ENCODE data around the gene PPFIA1. TPM values are rescaled to one million over a fixed set of nuclear protein-coding genes. Genes with fewer than 3 reads are reported as not detected.

PPFIA1 gene
- total RNA-seq, 2 experiments from 2014 or later: 27.2 to 30.9 TPM

DNA sequence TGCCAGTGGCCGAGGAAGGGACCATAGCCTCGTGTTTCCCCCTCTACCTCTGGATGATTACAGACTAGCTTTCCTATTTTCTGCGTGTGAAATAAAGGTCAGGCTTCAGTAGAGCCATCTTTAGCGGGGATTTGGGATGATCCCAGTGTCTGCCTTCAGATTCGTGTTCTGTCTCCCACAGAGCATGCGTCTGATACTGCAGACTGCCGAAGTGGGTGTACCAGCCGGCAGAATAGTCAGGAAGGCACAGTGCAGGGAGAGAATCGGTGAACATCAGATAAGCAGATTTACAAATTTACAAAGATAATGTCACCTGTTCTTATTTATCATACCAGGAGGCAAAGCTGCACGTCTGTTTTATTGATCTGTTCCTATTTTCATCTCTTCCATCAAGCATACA is 138.9 kb downstream of the PPFIA1 start:
- no peaks in the 10 kb centered on the region for H3K9me3 Mint-ChIP-seq
- no peak overlapping the region for H3K27ac Mint-ChIP-seq
- H3K36me3 Mint-ChIP-seq (ENCODE audit: low read depth): peaks cover 15% of the 10 kb centered on the region
- H3K27me3 Mint-ChIP-seq: peaks cover 3% of the 10 kb centered on the region
- CTCF ChIA-PET: no interaction called here
- DNase-seq: no peak
- no peak for TF ChIP-seq CTCF (IDR thresholded peaks at IDR 0.05)
- intact Hi-C loops (cut with micrococcal nuclease): no loop called here
- POLR2A ChIA-PET: no interaction called here
- H3K4me3 Mint-ChIP-seq: no peak overlapping the region
- ATAC-seq: no peak
- no peaks in the 10 kb centered on the region for H3K4me1 Mint-ChIP-seq (ENCODE audit: low read depth)

GRCh38 chr11:70409871-70410270 is 139.4 kb downstream of the PPFIA1 start:
- no peak for ATAC-seq
- Mint-ChIP-seq H3K27me3 (peaks cover 5% of the 10 kb centered on the region), H3K4me3 (no peak overlapping the region), H3K36me3 (ENCODE audit: low read depth) (peaks cover 18% of the 10 kb centered on the region), H3K9me3 (no peaks in the 10 kb centered on the region), H3K27ac (no peak overlapping the region), H3K4me1 (ENCODE audit: low read depth) (no peaks in the 10 kb centered on the region)
- ChIA-PET CTCF (no interaction called here), POLR2A (no interaction called here)
- intact Hi-C loops (cut with micrococcal nuclease): no loop called here
- TF ChIP-seq CTCF (IDR thresholded peaks at IDR 0.05): no peak
- DNase-seq: no peak

DNA sequence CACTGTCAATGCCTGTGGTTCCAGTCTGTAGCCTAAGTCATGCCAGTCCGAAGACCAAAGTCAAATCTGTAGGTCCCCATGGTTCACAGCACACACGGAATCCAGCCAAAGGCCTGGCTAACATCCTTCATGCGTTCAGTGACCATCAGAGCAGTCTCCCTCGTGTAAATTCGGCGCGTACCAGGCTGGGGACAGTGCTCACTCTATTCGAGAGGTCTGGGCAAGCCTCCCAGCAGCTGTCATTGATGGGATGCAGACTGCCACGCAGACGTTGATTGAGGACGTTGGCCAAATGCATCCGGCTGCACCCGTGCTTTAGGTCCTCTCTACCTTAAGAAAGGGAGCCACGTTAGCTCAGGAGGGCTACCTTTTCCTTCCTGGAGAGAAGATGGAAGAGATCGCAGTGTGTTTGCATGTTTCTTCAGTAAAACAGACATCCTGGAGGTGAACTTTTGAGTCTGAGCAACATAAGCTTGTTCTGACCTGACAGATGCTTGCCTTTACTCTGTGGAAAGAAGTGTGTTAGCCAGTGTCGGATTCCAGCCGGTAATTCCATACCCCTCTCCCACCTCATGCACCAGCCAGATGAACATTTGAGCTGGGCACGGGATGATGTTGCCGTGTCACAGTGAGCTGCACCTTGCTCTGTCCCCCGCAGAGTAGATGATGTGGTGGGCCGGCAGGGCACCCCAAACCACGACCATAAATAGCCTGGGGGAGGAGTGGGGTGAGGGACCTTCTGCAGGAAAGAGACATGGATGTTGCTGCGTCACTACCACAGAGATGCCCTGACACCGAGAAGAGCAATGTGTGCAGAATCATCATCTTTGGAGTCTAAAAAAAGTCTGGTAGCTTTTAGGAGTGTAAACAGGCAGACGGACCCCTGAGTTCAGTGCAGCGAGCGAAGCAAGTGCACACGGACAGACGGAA is 140.1 kb downstream of the PPFIA1 start:
- intact Hi-C loops (cut with micrococcal nuclease): no loop called here
- no peak for TF ChIP-seq CTCF (IDR thresholded peaks at IDR 0.05)
- Mint-ChIP-seq H3K4me3 (no peak overlapping the region), H3K36me3 (ENCODE audit: low read depth) (peaks cover 24% of the 10 kb centered on the region), H3K9me3 (no peaks in the 10 kb centered on the region), H3K27ac (no peak overlapping the region), H3K27me3 (peaks cover 7% of the 10 kb centered on the region), H3K4me1 (ENCODE audit: low read depth) (peaks cover 6% of the 10 kb centered on the region)
- CTCF ChIA-PET: interaction anchor here (1.0 kb wide), 1 partner anchor 162 kb away, joined by 4 read pairs; no protein-coding TSS in a partner anchor
- POLR2A ChIA-PET: interaction anchor here (0.8 to 1.0 kb wide), 2 partner anchors 13 to 27 kb away, joined by 3 to 4 read pairs; no protein-coding TSS in a partner anchor
- DNase-seq (no peak), ATAC-seq (no peak)

DNA sequence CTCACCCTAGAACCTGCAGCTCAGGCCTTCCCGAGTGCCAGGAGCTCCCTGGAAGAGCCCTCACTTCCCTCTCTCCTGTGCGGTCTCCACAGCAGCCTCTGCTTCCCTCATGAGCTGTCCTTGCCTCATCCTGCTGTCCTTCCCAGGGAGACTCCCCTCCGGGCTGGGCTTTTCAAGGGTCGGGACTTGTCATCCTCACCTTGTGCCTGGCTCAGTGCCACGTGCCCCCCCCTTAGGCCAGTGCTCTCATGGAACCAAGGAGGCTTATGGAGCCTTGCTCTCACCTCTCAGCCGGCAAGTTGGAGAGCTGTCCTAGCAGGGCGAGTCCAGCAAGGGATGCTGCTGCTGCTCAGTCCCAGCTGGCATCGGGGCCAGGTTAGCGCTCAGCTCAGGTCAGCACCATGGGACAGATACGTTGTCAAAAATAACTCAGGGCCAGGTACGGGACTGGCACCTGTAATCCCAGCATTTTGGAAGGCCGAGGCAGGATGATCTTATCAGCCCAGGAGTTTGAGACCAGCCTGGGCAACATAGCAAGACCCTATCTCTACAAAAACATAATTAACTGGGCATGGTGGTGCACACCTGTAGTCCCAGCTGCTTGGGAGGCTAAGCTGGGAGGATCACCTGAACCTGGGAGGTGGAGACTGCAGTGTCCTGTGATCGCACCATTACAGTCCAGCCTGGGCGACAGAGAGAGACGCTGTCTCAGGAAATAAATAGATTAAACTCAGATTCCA is 141.4 kb downstream of the PPFIA1 start:
- peaks cover 7% of the 10 kb centered on the region for H3K27me3 Mint-ChIP-seq
- ATAC-seq (no peak), DNase-seq (no peak)
- H3K4me3 Mint-ChIP-seq: no peak overlapping the region
- H3K9me3 Mint-ChIP-seq: no peaks in the 10 kb centered on the region
- CTCF ChIA-PET: interaction anchor here (1.0 kb wide), 1 partner anchor 163 kb away, joined by 4 read pairs; no protein-coding TSS in a partner anchor
- intact Hi-C loops (cut with micrococcal nuclease): no loop called here
- no peak for TF ChIP-seq CTCF (IDR thresholded peaks at IDR 0.05)
- POLR2A ChIA-PET: interaction anchor here (0.6 to 0.8 kb wide), 2 partner anchors 14 to 16 kb away, joined by 3 to 4 read pairs; no protein-coding TSS in a partner anchor
- H3K36me3 Mint-ChIP-seq (ENCODE audit: low read depth): peaks cover 28% of the 10 kb centered on the region
- no peak overlapping the region for H3K27ac Mint-ChIP-seq
- H3K4me1 Mint-ChIP-seq (ENCODE audit: low read depth): peaks cover 12% of the 10 kb centered on the region

Data from activated CD8-positive, alpha-beta T cell treated with anti-CD3 and anti-CD28 coated beads for 36 hours (primary cell).